ENCODE results near the gene TMEM126A. TPM values are rescaled to one million over a fixed set of nuclear protein-coding genes. Genes with fewer than 3 reads are reported as not detected.

Gene TMEM126A
- total RNA-seq, 1 donor from 2014 or later: 32.7 TPM

DNA sequence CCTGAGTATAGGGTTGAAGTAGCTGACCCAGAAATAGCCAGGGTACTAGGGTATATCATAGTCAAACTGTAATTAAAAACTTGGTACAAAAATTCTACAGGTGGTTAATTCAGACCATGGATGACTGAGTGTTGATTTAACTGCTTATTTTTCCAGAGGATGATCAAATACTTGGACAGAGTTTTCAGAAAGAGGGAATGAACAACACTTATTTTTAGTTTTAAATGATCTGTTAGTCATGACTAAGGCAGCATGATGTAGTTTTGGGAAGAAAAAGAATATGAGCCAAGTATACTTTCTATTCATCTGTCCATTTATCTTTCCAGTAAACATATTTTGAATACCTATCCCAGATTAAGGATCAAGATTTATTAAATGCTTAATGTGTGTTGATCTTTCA is 58.0 kb downstream of the TMEM126A start:
- intact Hi-C loops (cut with micrococcal nuclease): no loop called here
- TF ChIP-seq, protein P1, sequence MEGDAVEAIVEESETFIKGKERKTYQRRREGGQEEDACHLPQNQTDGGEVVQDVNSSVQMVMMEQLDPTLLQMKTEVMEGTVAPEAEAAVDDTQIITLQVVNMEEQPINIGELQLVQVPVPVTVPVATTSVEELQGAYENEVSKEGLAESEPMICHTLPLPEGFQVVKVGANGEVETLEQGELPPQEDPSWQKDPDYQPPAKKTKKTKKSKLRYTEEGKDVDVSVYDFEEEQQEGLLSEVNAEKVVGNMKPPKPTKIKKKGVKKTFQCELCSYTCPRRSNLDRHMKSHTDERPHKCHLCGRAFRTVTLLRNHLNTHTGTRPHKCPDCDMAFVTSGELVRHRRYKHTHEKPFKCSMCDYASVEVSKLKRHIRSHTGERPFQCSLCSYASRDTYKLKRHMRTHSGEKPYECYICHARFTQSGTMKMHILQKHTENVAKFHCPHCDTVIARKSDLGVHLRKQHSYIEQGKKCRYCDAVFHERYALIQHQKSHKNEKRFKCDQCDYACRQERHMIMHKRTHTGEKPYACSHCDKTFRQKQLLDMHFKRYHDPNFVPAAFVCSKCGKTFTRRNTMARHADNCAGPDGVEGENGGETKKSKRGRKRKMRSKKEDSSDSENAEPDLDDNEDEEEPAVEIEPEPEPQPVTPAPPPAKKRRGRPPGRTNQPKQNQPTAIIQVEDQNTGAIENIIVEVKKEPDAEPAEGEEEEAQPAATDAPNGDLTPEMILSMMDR (IDR thresholded peaks at IDR 0.05): no peak
- no peak overlapping the region for H3K4me3 Mint-ChIP-seq
- no peaks in the 10 kb centered on the region for H3K36me3 Mint-ChIP-seq (ENCODE audit: low read depth)
- ATAC-seq (ENCODE audit: low read depth): no peak
- H3K27me3 Mint-ChIP-seq: peaks cover 4% of the 10 kb centered on the region
- no peaks in the 10 kb centered on the region for H3K4me1 Mint-ChIP-seq
- ChIA-PET CTCF (no interaction called here), POLR2A (no interaction called here)
- no peak for DNase-seq
- H3K9me3 Mint-ChIP-seq: no peaks in the 10 kb centered on the region
- no peak overlapping the region for H3K27ac Mint-ChIP-seq

Other genes starting within 250 kb of the TMEM126A start
- gene DLG2, start 20.6 kb upstream of the TMEM126A start, total RNA-seq: 2.3 and 2.7 TPM in 2 replicates
- gene TMEM126B, start 19.4 kb upstream of the TMEM126A start, total RNA-seq: 35.5 and 43.4 TPM in 2 replicates
- 46.1 and 60.3 TPM in 2 replicates for gene CREBZF, start 17.2 kb downstream of the TMEM126A start, total RNA-seq
- gene CCDC89, start 38.2 kb downstream of the TMEM126A start, total RNA-seq: not detected in 2 replicates
- 0.56 and 1.1 TPM in 2 replicates for gene SYTL2, start 163.2 kb downstream of the TMEM126A start, total RNA-seq
- not detected in 2 replicates for gene CCDC83, start 207.4 kb downstream of the TMEM126A start, total RNA-seq